ENCODE measurements around the gene DAPK2.

- TF ChIP-seq, protein P1, sequence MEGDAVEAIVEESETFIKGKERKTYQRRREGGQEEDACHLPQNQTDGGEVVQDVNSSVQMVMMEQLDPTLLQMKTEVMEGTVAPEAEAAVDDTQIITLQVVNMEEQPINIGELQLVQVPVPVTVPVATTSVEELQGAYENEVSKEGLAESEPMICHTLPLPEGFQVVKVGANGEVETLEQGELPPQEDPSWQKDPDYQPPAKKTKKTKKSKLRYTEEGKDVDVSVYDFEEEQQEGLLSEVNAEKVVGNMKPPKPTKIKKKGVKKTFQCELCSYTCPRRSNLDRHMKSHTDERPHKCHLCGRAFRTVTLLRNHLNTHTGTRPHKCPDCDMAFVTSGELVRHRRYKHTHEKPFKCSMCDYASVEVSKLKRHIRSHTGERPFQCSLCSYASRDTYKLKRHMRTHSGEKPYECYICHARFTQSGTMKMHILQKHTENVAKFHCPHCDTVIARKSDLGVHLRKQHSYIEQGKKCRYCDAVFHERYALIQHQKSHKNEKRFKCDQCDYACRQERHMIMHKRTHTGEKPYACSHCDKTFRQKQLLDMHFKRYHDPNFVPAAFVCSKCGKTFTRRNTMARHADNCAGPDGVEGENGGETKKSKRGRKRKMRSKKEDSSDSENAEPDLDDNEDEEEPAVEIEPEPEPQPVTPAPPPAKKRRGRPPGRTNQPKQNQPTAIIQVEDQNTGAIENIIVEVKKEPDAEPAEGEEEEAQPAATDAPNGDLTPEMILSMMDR (conservative IDR thresholded peaks at IDR 0.05): no peak
- TF ChIP-seq ZFX (IDR thresholded peaks at IDR 0.05): 0 out of 2 replicates have a peak, but pooled peaks have one; percentile 2
These were observed 58.4 kb downstream of the DAPK2 start for GRCh38 chr15:63987796-63988378.

Measured in C4-2B (cell line).